KG1 (cell line): ENCODE data around the gene LRBA.
"Not testable (repeated sequence)": the region's sequence is repeated elsewhere in the genome, so short reads cannot be mapped to it uniquely, and the experiment has no call there.

ENCODE experiments used
- DNase-seq: peaks from one replicate; lab custom pipeline; 2025; lab: John Stamatoyannopoulos, UW

LRBA gene

GRCh38 chr4:151014521-151015458 lies at the start of gene LRBA:
Gene LRBA (minus strand): TSS chr4:151015284. CDS start chr4:151014642, 642 bp downstream.
- DNase-seq, result peak; percentile 15

GRCh38 chr4:151063143-151063542 lies 48.1 kb upstream of the LRBA start:
- DNase-seq, result not testable (repeated sequence)

- DNase-seq, result no peak
Measured at GRCh38 chr4:151055539-151055938, 40.5 kb upstream of the LRBA start.

GRCh38 chr4:151052785-151053184 lies 37.7 kb upstream of the LRBA start:
- no peak for DNase-seq

GRCh38 chr4:151049430-151049884 lies 34.4 kb upstream of the LRBA start:
- DNase-seq, result no peak

GRCh38 chr4:151048913-151049312 lies 33.8 kb upstream of the LRBA start:
- DNase-seq, result no peak

GRCh38 chr4:151046609-151047008 lies 31.5 kb upstream of the LRBA start:
- no peak for DNase-seq

GRCh38 chr4:151045907-151046306 lies 30.8 kb upstream of the LRBA start:
- no peak for DNase-seq

GRCh38 chr4:151043803-151044515 lies 28.9 kb upstream of the LRBA start:
- no peak for DNase-seq

- no peak for DNase-seq
Measured at GRCh38 chr4:151039733-151040132, 24.6 kb upstream of the LRBA start.

- no peak for DNase-seq
Measured at GRCh38 chr4:151038452-151039157, 23.5 kb upstream of the LRBA start.

GRCh38 chr4:151035911-151036310 lies 20.8 kb upstream of the LRBA start:
- DNase-seq, result no peak

- DNase-seq, result no peak
Measured at GRCh38 chr4:151035328-151035727, 20.2 kb upstream of the LRBA start.

- no peak for DNase-seq
Measured at GRCh38 chr4:151034829-151035228, 19.7 kb upstream of the LRBA start.

- DNase-seq, result no peak
Measured at GRCh38 chr4:151031831-151032605, 16.9 kb upstream of the LRBA start.

GRCh38 chr4:151029537-151029936 lies 14.5 kb upstream of the LRBA start:
- DNase-seq, result no peak

- not testable (repeated sequence) for DNase-seq
Measured at GRCh38 chr4:151029006-151029405, 13.9 kb upstream of the LRBA start.

- no peak for DNase-seq
Measured at GRCh38 chr4:151025759-151026158, 10.7 kb upstream of the LRBA start.

- DNase-seq, result no peak
Measured at GRCh38 chr4:151022586-151022985, 7.5 kb upstream of the LRBA start.

GRCh38 chr4:151021637-151022334 lies 6.7 kb upstream of the LRBA start:
- no peak for DNase-seq
